K562 (cell line): ENCODE measurements around the gene TCEANC. TPM values are rescaled to one million over a fixed set of nuclear protein-coding genes. Genes with fewer than 3 reads are reported as not detected.
"Not testable (repeated sequence)": the region's sequence is repeated elsewhere in the genome, so short reads cannot be mapped to it uniquely, and the experiment has no call there.

Source experiments
- ATAC-seq: fragments of 200-7000 bp; cut with Tn5 transposase; 3 replicates; pipeline ENCODE4 v1.9.1; 2020; ENCODE audit warnings: moderate library complexity
- BruUV-seq: library from RNA; stranded (reverse); fragments of 400-500 nt; replicated peaks from 2 replicates; lab custom pipeline; 2021; lab: Mats Ljungman, UMichigan
- CTCF ChIA-PET: fragments of 300-600 bp; formaldehyde crosslinking; extraction: SDS; loops from one replicate; lab custom pipeline; 2021; ENCODE audit warnings: low intra/inter-chr PET ratio; lab: Yijun Ruan, JAX
- POLR2A ChIA-PET: fragments of 300-600, 350-650 bp; sonication (Branson Sonifier 250); formaldehyde crosslinking; extraction: SDS; loops from one replicate; lab custom pipeline; 2021; ENCODE audit warnings: antibody characterized with exemption, inconsistent platforms; lab: Yijun Ruan, JAX
- DNase-seq, 4 experiments: peaks; one replicate each; pipeline versions ENCODE4 v3.0.0 to v3.0.0-alpha.2; 2011 to 2018; ENCODE audit warnings: low spot score in 3 of 4, mixed read lengths in 3 of 4; ENCODE audit errors: extremely low read depth in 1 of 4
- FAIRE-seq: peaks from 2 replicates; lab custom pipeline; 2011; peaks lifted over from hg19 to GRCh38; lab: Jason Lieb, UNC
- H2AFZ ChIP-seq: 2 replicates; pipeline ENCODE4 v1.6.0; 2011; ENCODE audit warnings: low read depth, low read length, control low read depth, inconsistent platforms
- H3K27ac ChIP-seq: fragments of 200-600 bp; 3 replicates; pipeline ENCODE4 v1.8.0; 2011; ENCODE audit warnings: low read depth, mild to moderate bottlenecking, control low read depth, inconsistent platforms, low read length, moderate library complexity, mixed read lengths; ENCODE audit errors: extremely low read depth
- H3K27me3 ChIP-seq, 2 experiments: fragments of 300-600 bp in 1 of 2; 2 replicates in 1 of 2; 3 replicates in 1 of 2; pipeline versions ENCODE4 v1.6.0 to v1.8.0; 2011; ENCODE audit warnings: inconsistent platforms in 2 of 2, low read length in 2 of 2, mild to moderate bottlenecking in 1 of 2, mixed read lengths in 1 of 2, moderate library complexity in 1 of 2; ENCODE audit not compliant: control insufficient read depth in 2 of 2, insufficient read depth in 2 of 2
- H3K36me3 ChIP-seq: fragments of 300-600 bp; 3 replicates; pipeline ENCODE4 v1.8.0; 2011; ENCODE audit warnings: mild to moderate bottlenecking, low read length, inconsistent platforms; ENCODE audit not compliant: control insufficient read depth, insufficient read depth
- H3K4me1 ChIP-seq, 2 experiments: fragments of 200-600 bp in 1 of 2; replicated peaks in 1 of 2; 2 replicates in 1 of 2; 3 replicates in 1 of 2; pipeline versions ENCODE4 v1.5.1 to v1.8.0; 2011; ENCODE audit warnings: inconsistent platforms in 2 of 2, low read length in 2 of 2, mild to moderate bottlenecking in 1 of 2, mixed read lengths in 1 of 2, moderate library complexity in 1 of 2; ENCODE audit not compliant: control insufficient read depth in 2 of 2, insufficient read depth in 2 of 2
- H3K4me2 ChIP-seq: 2 replicates; pipeline ENCODE4 v1.6.1; 2011; ENCODE audit warnings: low read length, control low read depth, inconsistent platforms, mixed read lengths; ENCODE audit not compliant: insufficient read depth
- H3K4me3 ChIP-seq: fragments of 200-600 bp; sonication (generic), shearing (Covaris generic); 2 replicates; pipeline ENCODE4 v1.5.1; 2016; ENCODE audit warnings: control low read depth, inconsistent platforms
- H3K79me2 ChIP-seq: fragments of 200-600 bp; 3 replicates; pipeline ENCODE4 v1.8.0; 2011; ENCODE audit warnings: low read length, inconsistent platforms; ENCODE audit not compliant: control insufficient read depth, insufficient read depth
- H3K9ac ChIP-seq, 2 experiments: 2 replicates each; pipeline versions ENCODE4 v1.6.0 to v1.6.1; 2011; ENCODE audit warnings: low read depth in 2 of 2, low read length in 2 of 2, control low read depth in 1 of 2, inconsistent platforms in 1 of 2, mild to moderate bottlenecking in 1 of 2, mixed read lengths in 1 of 2; ENCODE audit not compliant: insufficient read depth in 1 of 2
- H3K9me1 ChIP-seq: one replicate; pipeline ENCODE4 v1.6.0; 2011; ENCODE audit warnings: inconsistent platforms, mild to moderate bottlenecking, low read length, moderate library complexity; ENCODE audit not compliant: control insufficient read depth, insufficient read depth
- H3K9me3 ChIP-seq: replicated peaks from 2 replicates; pipeline ENCODE4 v1.5.1; 2011; ENCODE audit warnings: low read depth, low read length, inconsistent platforms; ENCODE audit not compliant: control insufficient read depth, insufficient read depth
- H4K20me1 ChIP-seq: replicated peaks from 2 replicates; pipeline ENCODE4 v1.6.1; 2011; ENCODE audit warnings: low read length, inconsistent platforms, mixed read lengths; ENCODE audit not compliant: control insufficient read depth, insufficient read depth
- CBX3 ChIP-seq, 2 experiments: IDR thresholded peaks; 1 replicate in 1 of 2; 2 replicates in 1 of 2; pipeline ENCODE4 v1.6.1; 2012; ENCODE audit warnings: inconsistent platforms in 2 of 2, low read length in 2 of 2, borderline replicate concordance in 1 of 2, control low read depth in 1 of 2
- CBX5 ChIP-seq: IDR thresholded peaks from 2 replicates; pipeline ENCODE4 v1.6.1; 2014; ENCODE audit warnings: low read depth, borderline replicate concordance
- CHCHD3 ChIP-seq: fragments of 250-450 bp; sonication (Bioruptor Pico); IDR thresholded peaks from 2 replicates; pipeline ENCODE4 v2.1.2; 2022; ENCODE audit warnings: mild to moderate bottlenecking
- NCOA4 ChIP-seq: fragments of 450-650 bp; IDR thresholded peaks from 2 replicates; pipeline ENCODE4 v1.6.1; 2018; ENCODE audit warnings: mild to moderate bottlenecking; ENCODE audit not compliant: partially characterized antibody
- TRIM24 ChIP-seq, 2 experiments: fragments of 450-650 bp; IDR thresholded peaks; 2 replicates each; pipeline ENCODE4 v1.6.1; 2016
- TRIM28 ChIP-seq: fragments of 450-650 bp; IDR thresholded peaks from 2 replicates; pipeline ENCODE4 v1.6.1; 2017
- ZZZ3 ChIP-seq: fragments of 450-650 bp; IDR thresholded peaks from 2 replicates; pipeline ENCODE4 v1.6.1; 2016; ENCODE audit warnings: antibody characterized with exemption, mild to moderate bottlenecking, moderate library complexity
- WGBS: fragments of 100-300 bp; shearing (Covaris generic); methylation state at CpG from one replicate; pipeline ENCODE4 v1.1.6; 2016; ENCODE audit warnings: low coverage, mixed read lengths; ENCODE audit not compliant: insufficient coverage; ENCODE audit errors: missing lambda C conversion rate; 5-methylcytosine and 5-hydroxymethylcytosine counted together
- in situ Hi-C: fragments of 300-500 bp; cut with MboI; formaldehyde crosslinking; loops from 4 replicates; pipeline ENCODE4 v1.15.0; 2018; ENCODE audit warnings: inconsistent platforms, mixed read lengths
- intact Hi-C: fragments of 100-400 bp; cut with micrococcal nuclease; formaldehyde crosslinking; loops from 2 replicates; pipeline ENCODE4 v1.14.2; 2022
- polyA plus RNA-seq, 8 experiments: library from polyadenylated mRNA; depleted of rRNA in 4 of 8; stranded (reverse) in 5 of 8; unstranded in 3 of 8; fragments of >200 nt; fragmentation: Nextera tagmentation in 2 of 8; fragmentation: Illumina TruSeq in 1 of 8; extraction: Ambion mirVana in 2 of 8; extraction: Trizol in 1 of 8; gene quantifications; 2 replicates each; pipeline versions ENCODE4 v1.2.1 to v1.2.3, GENCODE V29; 2011 to 2014; ENCODE audit warnings: inconsistent platforms in 1 of 8, missing spikeins in 1 of 8
- total RNA-seq, 7 experiments: library from RNA; depleted of rRNA in 6 of 7; stranded (reverse); fragments of >200 nt in 6 of 7; fragmentation: Illumina TruSeq in 2 of 7; extraction: Trizol in 2 of 7; gene quantifications; 2 replicates each; pipeline versions ENCODE4 v1.2.1 to v1.2.3, GENCODE V29; 2011 to 2021; ENCODE audit warnings: low replicate concordance in 1 of 7

TCEANC gene
- total and polyA plus RNA-seq, 9 of the 15 experiments (the other 6 are each of a cell fraction or from before 2014, with no cell fraction given): 1.2 to 2.8 (median 2.0) TPM

- Histone ChIP-seq H4K20me1 (no peaks in the 10 kb centered on the region), H3K27ac (no peak overlapping the region), H3K9me1 (no peaks in the 10 kb centered on the region), H3K79me2 (no peaks in the 10 kb centered on the region), H3K9me3 (peaks cover 3% of the 10 kb centered on the region; the same call in 1 of the 2 replicates), H3K27me3 (no peaks in the 10 kb centered on the region; a peak in 1 of 5 replicates), H3K4me3 (no peak overlapping the region), H3K4me1 (no peaks in the 10 kb centered on the region), H2AFZ (no peak overlapping the region), H3K36me3 (no peaks in the 10 kb centered on the region), H3K4me2 (no peak overlapping the region), H3K9ac (no peak overlapping the region)
- ATAC-seq (no peak), DNase-seq (no peak), FAIRE-seq (no peak)
- 6% methylated on average over 8 of the region's 8 CpGs for whole genome bisulfite sequencing
- ChIA-PET POLR2A (no interaction called here), CTCF (no interaction called here)
- intact Hi-C loops (no loop called here), in situ Hi-C loops (no loop called here)
- no TSS peak for BruUV-seq
- TF ChIP-seq ZZZ3 (no peak), CHCHD3 (CRISPR knock-in tag) (no peak), NCOA4 (no peak)
These were observed 25.6 kb upstream of the TCEANC start for GRCh38 chrX:13627306-13627705.

DNA sequence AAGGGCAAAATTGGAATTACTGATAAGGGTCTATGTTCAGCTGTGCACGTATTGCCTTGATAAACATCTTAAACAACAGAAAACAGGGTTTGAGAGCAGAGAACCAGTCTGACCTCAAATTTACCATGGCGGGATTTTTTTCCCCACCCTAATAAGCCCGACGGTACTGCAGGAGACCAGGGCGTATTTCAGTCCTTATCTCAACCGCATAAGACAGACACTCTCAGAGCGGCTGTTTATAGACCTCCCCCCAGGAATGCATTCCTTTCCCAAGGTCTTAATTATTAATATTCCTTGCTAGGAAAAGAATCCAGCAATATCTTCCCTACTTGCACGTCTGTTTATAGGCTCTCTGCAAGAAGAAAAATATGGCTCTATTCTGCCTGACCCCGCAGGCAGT lies 15.7 kb upstream of the TCEANC start:
- WGBS: 8% methylated on average over 8 of the region's 9 CpGs
- H3K27ac ChIP-seq, H3K4me2 ChIP-seq, H3K4me1 ChIP-seq, H4K20me1 ChIP-seq, H3K9me1 ChIP-seq, H3K4me3 ChIP-seq, POLR2A ChIA-PET, H3K9ac ChIP-seq, BruUV-seq, H3K36me3 ChIP-seq, intact Hi-C loops, ATAC-seq, H3K27me3 ChIP-seq, H3K79me2 ChIP-seq, FAIRE-seq, CTCF ChIA-PET, H2AFZ ChIP-seq, H3K9me3 ChIP-seq, DNase-seq: not testable (repeated sequence)
- in situ Hi-C loops: loop anchor here (5.0 kb wide), 1 partner anchor 120 kb away; no protein-coding TSS in a partner anchor
- TF ChIP-seq TRIM24 (IDR thresholded peaks at IDR 0.05) (peak in 1 of 2 experiments; percentile 50; a peak in 1 of 4 replicates), CBX5 (peak; percentile 86), CBX3 (IDR thresholded peaks at IDR 0.05; ENCODE audit: borderline replicate concordance in 1 of 2, low read length in 2 of 2) (0 out of 3 replicates have a peak, but pooled peaks of 1 of the 2 experiments have one; percentile 25), TRIM28 (peak; percentile 39; the same call in 1 of the 2 replicates)
